ENCODE results near the gene CDK5. TPM values are rescaled to one million over a fixed set of nuclear protein-coding genes. Genes with fewer than 3 reads are reported as not detected.

CDK5 gene
- total RNA-seq, 1 experiment from 2014 or later, result 19.8 TPM

DNA sequence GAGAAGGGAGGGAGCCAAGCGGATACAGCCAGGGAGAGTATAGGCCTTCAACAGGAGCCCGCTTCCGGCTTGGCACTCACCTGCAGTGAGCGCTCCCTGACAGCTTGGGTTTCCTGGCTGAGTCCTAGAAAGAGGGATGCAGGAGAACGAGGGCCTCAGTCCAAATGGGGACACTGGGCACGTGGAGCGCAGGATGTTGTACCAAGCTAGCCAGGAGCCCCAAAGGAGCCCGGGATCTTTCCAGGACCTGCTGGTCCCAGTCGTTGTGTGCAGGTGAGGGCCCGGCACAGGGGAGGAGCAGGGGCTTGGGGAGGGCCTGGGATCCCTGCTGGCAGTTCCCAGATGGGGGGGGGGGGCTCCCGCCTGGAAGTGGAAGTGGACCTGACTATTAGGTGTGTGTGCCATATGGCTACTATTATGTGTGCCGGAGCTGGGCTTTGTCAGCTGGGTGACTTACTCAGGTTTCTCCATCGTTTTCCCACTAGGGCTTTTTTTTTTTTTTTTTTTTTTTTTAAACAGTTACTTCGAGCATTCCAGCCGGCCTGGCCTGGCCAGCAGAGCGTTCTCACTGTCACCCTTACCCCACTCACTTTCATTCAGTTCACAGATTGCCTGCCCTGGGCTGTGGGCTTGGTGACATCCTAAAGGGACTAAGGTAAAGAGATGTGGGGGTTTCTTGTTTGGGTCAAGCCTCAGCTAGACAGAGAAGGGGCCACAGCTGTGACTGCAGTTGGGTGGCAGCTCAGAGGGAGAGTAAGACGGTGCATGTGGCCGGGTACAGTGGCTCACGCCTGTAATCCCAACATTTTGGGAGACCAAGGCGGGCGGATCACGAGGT lies 32.4 kb upstream of the CDK5 start:
- H3K9ac ChIP-seq (ENCODE audit: low read length), result no peak overlapping the region
- no peak overlapping the region for H2AFZ ChIP-seq (ENCODE audit: low read depth, low read length, poor library complexity, severe bottlenecking)
- ChIA-PET RAD21 (ENCODE audit: low non-redundant PET in 1 of 2, low total read pairs in 2 of 2, uncharacterized antibody in 2 of 2, unreplicated experiment in 2 of 2) (no interaction called here), POLR2A (interaction anchor here (0.8 kb wide), 1 partner anchor 9 kb away, joined by 3 read pairs; the partner anchor contains the start of gene FASTK), CTCF (no interaction called here)
- peaks cover 10 to 19% of the 10 kb centered on the region in 2 experiments; a peak in 3 of 4 replicates for H3K4me1 ChIP-seq (ENCODE audit: control insufficient read depth in 1 of 2, insufficient read depth in 2 of 2, low read length in 2 of 2)
- DNase-seq (ENCODE audit: low read depth, low spot score), result no peak
- TF ChIP-seq ZFX (IDR thresholded peaks at IDR 0.05) (no peak), ELF1 (IDR thresholded peaks at IDR 0.05; ENCODE audit: borderline replicate concordance, low read depth) (no peak)
- no peaks in the 10 kb centered on the region; the same call in 1 of the 2 replicates for H4K20me1 ChIP-seq (ENCODE audit: insufficient read depth)
- H3K9me2 ChIP-seq (ENCODE audit: insufficient read depth), result no peaks in the 10 kb centered on the region
- BruUV-seq (replicated peaks), result no TSS peak
- no peak for ATAC-seq
- no peaks in the 10 kb centered on the region for H3K9me3 ChIP-seq (ENCODE audit: control insufficient read depth in 1 of 2, insufficient read depth in 1 of 2, low read depth in 1 of 2, low read length in 2 of 2)
- no peak overlapping the region for H3K4me3 ChIP-seq (replicated peaks in 1 of 2; ENCODE audit: low read depth in 1 of 2, low read length in 2 of 2)
- peaks cover 0 to 24% of the 10 kb centered on the region in 2 experiments; a peak in 1 of 4 replicates for H3K36me3 ChIP-seq (ENCODE audit: control insufficient read depth in 1 of 2, insufficient read depth in 2 of 2, low read length in 2 of 2)
- no peaks in the 10 kb centered on the region for H3K27me3 ChIP-seq (ENCODE audit: insufficient read depth, low read length)
- H3K4me2 ChIP-seq (ENCODE audit: low read length), result no peak overlapping the region
- intact Hi-C loops (cut with micrococcal nuclease), result no loop called here
- no peak overlapping the region for H3K27ac ChIP-seq (ENCODE audit: low read depth, low read length)
- H3K79me2 ChIP-seq (ENCODE audit: insufficient read depth, low read length), result peaks cover 84% of the 10 kb centered on the region

DNA sequence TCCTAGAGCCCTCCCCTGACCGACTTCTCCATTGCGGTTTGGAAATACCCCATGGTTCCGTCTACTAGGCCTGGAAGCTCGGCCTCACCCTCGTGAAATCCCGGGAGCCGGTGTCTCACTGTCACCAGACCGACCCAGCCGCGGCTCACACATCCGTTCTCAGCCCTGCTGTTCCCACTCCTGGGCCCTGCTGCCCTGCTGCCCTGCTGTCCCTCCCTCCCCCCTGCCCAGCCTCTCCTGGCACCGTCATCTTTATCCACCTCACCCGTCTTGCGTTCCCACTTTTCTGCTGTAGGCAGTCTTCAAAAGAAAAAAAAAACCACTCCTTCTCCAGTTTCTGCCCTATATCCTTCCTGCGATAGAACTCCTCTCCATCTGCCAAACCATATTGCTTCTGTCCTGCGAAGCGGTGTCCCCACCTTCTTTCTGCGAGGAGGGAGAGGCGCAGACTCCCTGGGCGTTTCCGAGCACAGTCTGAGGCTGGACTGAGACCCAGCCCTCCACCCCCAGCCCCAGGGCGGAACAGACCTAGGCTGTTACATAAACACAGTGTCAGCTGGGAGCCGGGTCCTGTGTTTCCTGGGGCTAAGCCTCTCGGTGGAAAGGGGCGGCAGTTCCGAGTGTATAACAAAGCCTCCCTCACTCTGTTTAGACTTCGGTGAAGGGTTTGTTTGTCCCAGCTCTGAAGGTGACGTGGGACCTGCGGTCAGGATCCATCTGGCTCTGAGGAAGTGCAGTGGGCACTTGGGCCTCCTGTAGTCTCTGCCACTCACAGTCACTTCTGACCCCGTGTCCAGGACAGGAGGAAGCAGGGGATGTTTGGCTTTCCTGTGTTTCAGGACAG lies 31.4 kb upstream of the CDK5 start:
- H3K4me1 ChIP-seq (ENCODE audit: control insufficient read depth in 1 of 2, insufficient read depth in 2 of 2, low read length in 2 of 2), result peaks cover 13 to 27% of the 10 kb centered on the region in 2 experiments; a peak in 3 of 4 replicates
- no peak overlapping the region for H3K4me3 ChIP-seq (replicated peaks in 1 of 2; ENCODE audit: low read depth in 1 of 2, low read length in 2 of 2)
- no TSS peak for BruUV-seq (replicated peaks)
- H3K79me2 ChIP-seq (ENCODE audit: insufficient read depth, low read length), result peaks cover 74% of the 10 kb centered on the region
- no peaks in the 10 kb centered on the region for H3K9me3 ChIP-seq (ENCODE audit: control insufficient read depth in 1 of 2, insufficient read depth in 1 of 2, low read depth in 1 of 2, low read length in 2 of 2)
- H3K27ac ChIP-seq (ENCODE audit: low read depth, low read length), result peak overlapping the region; percentile 90; the same call in 1 of the 2 replicates
- H2AFZ ChIP-seq (ENCODE audit: low read depth, low read length, poor library complexity, severe bottlenecking), result no peak overlapping the region
- CTCF ChIA-PET, result no interaction called here
- H3K27me3 ChIP-seq (ENCODE audit: insufficient read depth, low read length), result no peaks in the 10 kb centered on the region
- H3K4me2 ChIP-seq (ENCODE audit: low read length), result no peak overlapping the region
- ATAC-seq (no peak), DNase-seq (ENCODE audit: low read depth, low spot score) (no peak)
- H3K9ac ChIP-seq (ENCODE audit: low read length), result no peak overlapping the region
- H3K9me2 ChIP-seq (ENCODE audit: insufficient read depth), result no peaks in the 10 kb centered on the region
- H4K20me1 ChIP-seq (ENCODE audit: insufficient read depth), result no peaks in the 10 kb centered on the region; the same call in 1 of the 2 replicates
- RAD21 ChIA-PET (ENCODE audit: low non-redundant PET in 1 of 2, low total read pairs in 2 of 2, uncharacterized antibody in 2 of 2, unreplicated experiment in 2 of 2), result no interaction called here
- peaks cover 0 to 24% of the 10 kb centered on the region in 2 experiments; a peak in 1 of 4 replicates for H3K36me3 ChIP-seq (ENCODE audit: control insufficient read depth in 1 of 2, insufficient read depth in 2 of 2, low read length in 2 of 2)
- POLR2A ChIA-PET, result no interaction called here
- intact Hi-C loops (cut with micrococcal nuclease), result no loop called here
- TF ChIP-seq, protein P1, sequence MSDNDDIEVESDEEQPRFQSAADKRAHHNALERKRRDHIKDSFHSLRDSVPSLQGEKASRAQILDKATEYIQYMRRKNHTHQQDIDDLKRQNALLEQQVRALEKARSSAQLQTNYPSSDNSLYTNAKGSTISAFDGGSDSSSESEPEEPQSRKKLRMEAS (IDR thresholded peaks at IDR 0.05), result no peak
- TF ChIP-seq EGR1 (IDR thresholded peaks at IDR 0.05; ENCODE audit: low read depth) (no peak), TCF7L2 (IDR thresholded peaks at IDR 0.05; ENCODE audit: borderline replicate concordance, extremely low read depth, insufficient read depth, insufficient read length) (no peak), CBX3 (IDR thresholded peaks at IDR 0.05; ENCODE audit: low read depth) (no peak), ZNF274 (IDR thresholded peaks at IDR 0.05; ENCODE audit: low read depth, low read length) (no peak), ZFX (IDR thresholded peaks at IDR 0.05) (no peak), SP1 (IDR thresholded peaks at IDR 0.05; ENCODE audit: low read depth) (no peak), EZH2 (IDR thresholded peaks at IDR 0.05) (no peak), FOSL1 (IDR thresholded peaks at IDR 0.05; ENCODE audit: low read depth) (no peak), ELF1 (IDR thresholded peaks at IDR 0.05; ENCODE audit: borderline replicate concordance, low read depth) (no peak), SIN3A (IDR thresholded peaks at IDR 0.05; ENCODE audit: low read depth) (no peak), YY1 (IDR thresholded peaks at IDR 0.05; ENCODE audit: extremely low read depth, insufficient replicate concordance, low read depth, low read length) (no peak), POLR2A (IDR thresholded peaks at IDR 0.05; ENCODE audit: borderline replicate concordance, extremely low read depth, insufficient read depth, insufficient read length) (no peak)
- TF ChIP-seq, protein P2, sequence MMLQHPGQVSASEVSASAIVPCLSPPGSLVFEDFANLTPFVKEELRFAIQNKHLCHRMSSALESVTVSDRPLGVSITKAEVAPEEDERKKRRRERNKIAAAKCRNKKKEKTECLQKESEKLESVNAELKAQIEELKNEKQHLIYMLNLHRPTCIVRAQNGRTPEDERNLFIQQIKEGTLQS (IDR thresholded peaks at IDR 0.05), result no peak
- TF ChIP-seq, protein P3, sequence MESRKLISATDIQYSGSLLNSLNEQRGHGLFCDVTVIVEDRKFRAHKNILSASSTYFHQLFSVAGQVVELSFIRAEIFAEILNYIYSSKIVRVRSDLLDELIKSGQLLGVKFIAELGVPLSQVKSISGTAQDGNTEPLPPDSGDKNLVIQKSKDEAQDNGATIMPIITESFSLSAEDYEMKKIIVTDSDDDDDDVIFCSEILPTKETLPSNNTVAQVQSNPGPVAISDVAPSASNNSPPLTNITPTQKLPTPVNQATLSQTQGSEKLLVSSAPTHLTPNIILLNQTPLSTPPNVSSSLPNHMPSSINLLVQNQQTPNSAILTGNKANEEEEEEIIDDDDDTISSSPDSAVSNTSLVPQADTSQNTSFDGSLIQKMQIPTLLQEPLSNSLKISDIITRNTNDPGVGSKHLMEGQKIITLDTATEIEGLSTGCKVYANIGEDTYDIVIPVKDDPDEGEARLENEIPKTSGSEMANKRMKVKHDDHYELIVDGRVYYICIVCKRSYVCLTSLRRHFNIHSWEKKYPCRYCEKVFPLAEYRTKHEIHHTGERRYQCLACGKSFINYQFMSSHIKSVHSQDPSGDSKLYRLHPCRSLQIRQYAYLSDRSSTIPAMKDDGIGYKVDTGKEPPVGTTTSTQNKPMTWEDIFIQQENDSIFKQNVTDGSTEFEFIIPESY (IDR thresholded peaks at IDR 0.05; ENCODE audit: extremely low read depth, insufficient replicate concordance, low read length), result no peak

All from HCT116 (cell line).